Mesenchymal stem cell (in vitro differentiated cells and primary cell): Measurements from ENCODE around the gene PODXL2. TPM values are rescaled to one million over a fixed set of nuclear protein-coding genes. Genes with fewer than 3 reads are reported as not detected.
A peak's percentile ranks its signal among the peaks of the same experiment; 100 is the strongest.

Source experiments
- DNase-seq: peaks from one replicate; pipeline ENCODE4 v3.0.0-alpha.2; 2013
- H2AFZ ChIP-seq: one replicate; pipeline ENCODE4 v1.6.1; 2013; ENCODE audit warnings: low read depth, mild to moderate bottlenecking, control low read depth, inconsistent platforms, low read length, moderate library complexity
- H2AK5ac ChIP-seq: 2 replicates; pipeline ENCODE4 v1.6.1; 2013; ENCODE audit warnings: low read length, moderate library complexity, mild to moderate bottlenecking, inconsistent platforms; ENCODE audit not compliant: severe bottlenecking
- H2BK120ac ChIP-seq: one replicate; pipeline ENCODE4 v1.6.1; 2013; ENCODE audit warnings: low read depth, mild to moderate bottlenecking, inconsistent platforms, low read length, moderate library complexity
- H2BK12ac ChIP-seq, 2 experiments: one replicate each; pipeline ENCODE4 v1.6.1; 2013; ENCODE audit warnings: inconsistent platforms in 2 of 2, low read length in 2 of 2, mild to moderate bottlenecking in 2 of 2, moderate library complexity in 2 of 2, control low read depth in 1 of 2
- H2BK15ac ChIP-seq: one replicate; pipeline ENCODE4 v1.6.1; 2013; ENCODE audit warnings: mild to moderate bottlenecking, low read depth, inconsistent platforms; ENCODE audit not compliant: poor library complexity, severe bottlenecking
- H2BK5ac ChIP-seq: 2 replicates; pipeline ENCODE4 v1.6.1; 2013; ENCODE audit warnings: low read depth, mild to moderate bottlenecking, low read length, control low read depth, inconsistent platforms; ENCODE audit not compliant: poor library complexity, severe bottlenecking
- H3K14ac ChIP-seq, 2 experiments: one replicate each; pipeline ENCODE4 v1.6.1; 2013; ENCODE audit warnings: inconsistent platforms in 2 of 2, low read length in 2 of 2, control low read depth in 1 of 2, mild to moderate bottlenecking in 1 of 2, moderate library complexity in 1 of 2
- H3K18ac ChIP-seq, 2 experiments: one replicate each; pipeline ENCODE4 v1.6.1; 2013; ENCODE audit warnings: inconsistent platforms in 2 of 2, low read length in 2 of 2, control low read depth in 1 of 2, low read depth in 1 of 2, mild to moderate bottlenecking in 1 of 2
- H3K23ac ChIP-seq, 2 experiments: one replicate each; pipeline ENCODE4 v1.6.1; 2013; ENCODE audit warnings: inconsistent platforms in 2 of 2, low read length in 2 of 2, mild to moderate bottlenecking in 2 of 2, moderate library complexity in 2 of 2, control low read depth in 1 of 2
- H3K27ac ChIP-seq: 2 replicates; pipeline ENCODE4 v1.5.1; 2013; ENCODE audit warnings: mild to moderate bottlenecking, moderate library complexity, low read length, control low read depth, inconsistent platforms; ENCODE audit not compliant: poor library complexity, severe bottlenecking
- H3K27me3 ChIP-seq, 2 experiments: 2 replicates each; pipeline versions ENCODE4 v1.6.1 to v1.7.0; 2013; ENCODE audit warnings: low read length in 2 of 2, mild to moderate bottlenecking in 2 of 2, moderate library complexity in 2 of 2, control low read depth in 1 of 2, inconsistent platforms in 1 of 2; ENCODE audit not compliant: control insufficient read depth in 1 of 2, insufficient read depth in 1 of 2
- H3K36me3 ChIP-seq, 2 experiments: 2 replicates each; pipeline versions ENCODE4 v1.6.1 to v1.7.0; 2013; ENCODE audit warnings: low read length in 2 of 2, control low read depth in 1 of 2, inconsistent platforms in 1 of 2, low read depth in 1 of 2, mild to moderate bottlenecking in 1 of 2; ENCODE audit not compliant: insufficient read depth in 2 of 2, control insufficient read depth in 1 of 2
- H3K4ac ChIP-seq, 2 experiments: one replicate each; pipeline ENCODE4 v1.6.1; 2013; ENCODE audit warnings: inconsistent platforms in 2 of 2, low read length in 2 of 2, mild to moderate bottlenecking in 2 of 2, moderate library complexity in 2 of 2, control low read depth in 1 of 2, low read depth in 1 of 2
- H3K4me1 ChIP-seq: 2 replicates; pipeline ENCODE4 v1.6.1; 2013; ENCODE audit warnings: low read depth, low read length, control low read depth; ENCODE audit not compliant: control insufficient read depth, insufficient read depth
- H3K4me2 ChIP-seq: 2 replicates; pipeline ENCODE4 v1.6.1; 2013; ENCODE audit warnings: low read length, mild to moderate bottlenecking, inconsistent platforms; ENCODE audit not compliant: poor library complexity, severe bottlenecking
- H3K4me3 ChIP-seq, 2 experiments: 2 replicates each; pipeline versions ENCODE4 v1.5.1 to v1.7.0; 2013; ENCODE audit warnings: low read length in 2 of 2, mild to moderate bottlenecking in 2 of 2, control low read depth in 1 of 2, low read depth in 1 of 2; ENCODE audit not compliant: insufficient read depth in 1 of 2
- H3K79me1 ChIP-seq: replicated peaks from 2 replicates; pipeline ENCODE4 v1.6.1; 2013; ENCODE audit warnings: mild to moderate bottlenecking, control low read depth, low read length, inconsistent platforms; ENCODE audit not compliant: poor library complexity, severe bottlenecking
- H3K9ac ChIP-seq: 2 replicates; pipeline ENCODE4 v1.7.0; 2013; ENCODE audit warnings: mild to moderate bottlenecking, low read length, moderate library complexity
- H3K9me3 ChIP-seq: 2 replicates; pipeline ENCODE4 v1.7.0; 2013; ENCODE audit warnings: mild to moderate bottlenecking, low read length; ENCODE audit not compliant: control insufficient read depth
- H4K8ac ChIP-seq: one replicate; pipeline ENCODE4 v1.6.1; 2013; ENCODE audit warnings: inconsistent platforms, mild to moderate bottlenecking, low read length, moderate library complexity
- H4K91ac ChIP-seq: one replicate; pipeline ENCODE4 v1.6.1; 2013; ENCODE audit warnings: mild to moderate bottlenecking, low read length, inconsistent platforms
- WGBS: methylation state at CpG from one replicate; pipeline ENCODE4 v1.1.7; 2013; ENCODE audit warnings: mixed read lengths; 5-methylcytosine and 5-hydroxymethylcytosine counted together
- polyA plus RNA-seq, 2 experiments: library from polyadenylated mRNA; stranded (reverse); fragments of 200-250 nt; gene quantifications; one replicate each; pipeline ENCODE4 v1.2.3, GENCODE V29; 2013

Gene PODXL2
- polyA plus RNA-seq (2013, experiment 1 of 2), result 0.83 TPM
- polyA plus RNA-seq (2013, experiment 2 of 2), result 0.82 TPM

GRCh38 chr3:127628788-127629466 lies at the start of gene PODXL2:
Gene PODXL2, plus strand, starts transcription at chr3:127629185. Its CDS starts 35 bp downstream, at chr3:127629220.
- peak within 1 kb of the TSS in 1 of 2 experiments; percentile 35 for H3K14ac ChIP-seq
- WGBS, result 8% methylated on average over 59 of the region's 105 CpGs
- H3K18ac ChIP-seq, result no peak within 1 kb of the TSS
- peak within 1 kb of the TSS in 1 of 2 experiments; percentile 91 for H3K23ac ChIP-seq
- no peak within 1 kb of the TSS for H2AFZ ChIP-seq
- no peak within 1 kb of the TSS for H2BK120ac ChIP-seq
- H3K4ac ChIP-seq, result no peak within 1 kb of the TSS
- H2BK15ac ChIP-seq, result no peak within 1 kb of the TSS
- peak; percentile 68 for DNase-seq
- no peak within 1 kb of the TSS for H3K27ac ChIP-seq
- no peak within 1 kb of the TSS for H2BK12ac ChIP-seq
- H3K36me3 ChIP-seq, result no peaks in the 10 kb centered on the region
- H2BK5ac ChIP-seq, result no peak within 1 kb of the TSS
- no peaks in the 10 kb centered on the region for H3K79me1 ChIP-seq
- H3K9me3 ChIP-seq, result no peaks in the 10 kb centered on the region
- H3K27me3 ChIP-seq, result peaks cover 31 to 55% of the 10 kb centered on the region in 2 experiments
- H4K91ac ChIP-seq, result peak within 1 kb of the TSS; percentile 34
- peak within 1 kb of the TSS; percentile 51 to 75 for H3K4me3 ChIP-seq
- H3K4me1 ChIP-seq, result peaks cover 13% of the 10 kb centered on the region
- no peak within 1 kb of the TSS for H2AK5ac ChIP-seq
- H4K8ac ChIP-seq, result no peak within 1 kb of the TSS
- peak within 1 kb of the TSS; percentile 15 for H3K9ac ChIP-seq
- H3K4me2 ChIP-seq, result peak within 1 kb of the TSS; percentile 66

DNA sequence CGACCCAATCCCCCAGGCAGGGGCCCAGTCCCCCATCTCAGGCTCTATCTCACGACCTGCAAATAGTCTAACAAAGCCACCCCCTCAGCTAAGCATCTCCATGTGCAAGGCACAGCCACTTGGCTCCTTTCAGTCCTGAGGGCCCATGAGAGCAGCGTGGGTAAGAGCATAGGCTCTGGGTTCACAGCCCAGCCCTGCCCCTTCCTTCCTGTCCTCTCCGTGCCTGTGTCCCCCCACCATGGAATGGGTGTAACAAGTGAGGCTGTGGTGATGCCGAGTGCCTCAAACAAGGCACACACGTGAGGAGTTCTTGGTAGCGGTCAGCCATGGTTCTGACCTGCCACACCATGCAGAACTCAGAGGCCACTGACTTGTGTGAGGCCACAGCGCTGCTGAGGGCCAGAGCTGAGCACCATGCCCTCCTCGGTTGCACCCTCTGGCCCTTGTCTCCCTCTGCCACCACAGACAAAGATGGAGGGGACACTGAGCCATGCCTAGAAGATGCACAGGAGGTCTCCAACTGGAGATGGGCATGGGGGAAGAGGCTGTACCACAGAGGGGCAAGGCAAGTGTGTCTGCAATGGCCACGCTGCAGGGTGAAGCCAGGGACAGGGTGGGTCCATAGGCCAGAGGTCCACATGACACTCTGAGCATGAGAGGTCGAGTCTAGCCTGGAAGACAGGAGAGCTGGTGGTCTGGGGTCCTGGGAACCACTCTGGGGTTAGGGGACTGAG lies 48.5 kb upstream of the PODXL2 start:
- no peak overlapping the region for H2BK120ac ChIP-seq
- no peaks in the 10 kb centered on the region for H3K9me3 ChIP-seq
- no peak overlapping the region for H3K4me3 ChIP-seq
- H3K27ac ChIP-seq, result no peak overlapping the region
- peaks cover 37 to 58% of the 10 kb centered on the region in 2 experiments for H3K36me3 ChIP-seq
- 94% methylated on average over 11 of the region's 11 CpGs for WGBS
- H2AFZ ChIP-seq, result no peak overlapping the region
- H3K79me1 ChIP-seq, result peaks cover 45% of the 10 kb centered on the region
- H2AK5ac ChIP-seq, result no peak overlapping the region
- peaks cover 2% of the 10 kb centered on the region for H3K4me1 ChIP-seq
- no peak overlapping the region for H3K23ac ChIP-seq
- H2BK12ac ChIP-seq, result no peak overlapping the region
- H4K91ac ChIP-seq, result no peak overlapping the region
- no peak overlapping the region for H3K9ac ChIP-seq
- no peaks in the 10 kb centered on the region for H3K27me3 ChIP-seq
- no peak overlapping the region for H3K18ac ChIP-seq
- no peak overlapping the region for H3K4me2 ChIP-seq
- H3K14ac ChIP-seq, result no peak overlapping the region
- H3K4ac ChIP-seq, result no peak overlapping the region
- no peak overlapping the region for H2BK5ac ChIP-seq
- no peak for DNase-seq
- H4K8ac ChIP-seq, result no peak overlapping the region
- H2BK15ac ChIP-seq, result no peak overlapping the region

- no peak overlapping the region for H2BK15ac ChIP-seq
- H2BK12ac ChIP-seq, result no peak overlapping the region
- H3K14ac ChIP-seq, result no peak overlapping the region
- 95% methylated on average over 6 of the region's 6 CpGs for WGBS
- no peak overlapping the region for H3K27ac ChIP-seq
- no peak overlapping the region for H3K18ac ChIP-seq
- peaks cover 1 to 26% of the 10 kb centered on the region in 2 experiments for H3K36me3 ChIP-seq
- no peak for DNase-seq
- no peak overlapping the region for H2AFZ ChIP-seq
- no peak overlapping the region for H3K4me2 ChIP-seq
- H3K9me3 ChIP-seq, result no peaks in the 10 kb centered on the region
- H4K91ac ChIP-seq, result no peak overlapping the region
- peak overlapping the region; percentile 24 for H3K9ac ChIP-seq
- no peak overlapping the region for H3K4me3 ChIP-seq
- H2AK5ac ChIP-seq, result peak overlapping the region; percentile 61
- H3K79me1 ChIP-seq, result peaks cover 24% of the 10 kb centered on the region
- no peak overlapping the region for H2BK5ac ChIP-seq
- H3K4me1 ChIP-seq, result peaks cover 23% of the 10 kb centered on the region
- H2BK120ac ChIP-seq, result no peak overlapping the region
- no peaks in the 10 kb centered on the region for H3K27me3 ChIP-seq
- H3K4ac ChIP-seq, result no peak overlapping the region
- H4K8ac ChIP-seq, result no peak overlapping the region
- H3K23ac ChIP-seq, result no peak overlapping the region
Observed at GRCh38 chr3:127584734-127585133, 44.3 kb upstream of the PODXL2 start.

- no peak overlapping the region for H2BK120ac ChIP-seq
- H3K4me1 ChIP-seq, result peaks cover 23% of the 10 kb centered on the region
- WGBS, result 81% methylated on average over 4 of the region's 4 CpGs
- peaks cover 21% of the 10 kb centered on the region for H3K79me1 ChIP-seq
- H3K27me3 ChIP-seq, result no peaks in the 10 kb centered on the region
- H3K18ac ChIP-seq, result no peak overlapping the region
- H2BK5ac ChIP-seq, result no peak overlapping the region
- H3K23ac ChIP-seq, result no peak overlapping the region
- no peak overlapping the region for H3K27ac ChIP-seq
- no peak overlapping the region for H2AK5ac ChIP-seq
- H2BK15ac ChIP-seq, result no peak overlapping the region
- no peak overlapping the region for H3K14ac ChIP-seq
- H4K91ac ChIP-seq, result no peak overlapping the region
- no peaks in the 10 kb centered on the region for H3K9me3 ChIP-seq
- peak; percentile 63 for DNase-seq
- peak overlapping the region in 1 of 2 experiments; percentile 3 for H3K4me3 ChIP-seq
- no peak overlapping the region for H3K4me2 ChIP-seq
- no peak overlapping the region for H2BK12ac ChIP-seq
- no peak overlapping the region for H4K8ac ChIP-seq
- H2AFZ ChIP-seq, result no peak overlapping the region
- H3K4ac ChIP-seq, result no peak overlapping the region
- peaks cover 0 to 21% of the 10 kb centered on the region in 2 experiments for H3K36me3 ChIP-seq
- peak overlapping the region; percentile 24 for H3K9ac ChIP-seq
Observed at GRCh38 chr3:127585163-127585812, 43.7 kb upstream of the PODXL2 start.
